HG03354 (cell line): ENCODE measurements around the gene SMPX.
"Not testable (repeated sequence)": the region's sequence is repeated elsewhere in the genome, so short reads cannot be mapped to it uniquely, and the experiment has no call there.

ENCODE experiments used
- ATAC-seq: cut with Tn5 transposase; IDR thresholded peaks from one replicate; pipeline ENCODE4 v1.9.1; 2021; ENCODE audit warnings: mild to moderate bottlenecking; ENCODE audit not compliant: unreplicated experiment, poor library complexity, severe bottlenecking

Gene SMPX

DNA sequence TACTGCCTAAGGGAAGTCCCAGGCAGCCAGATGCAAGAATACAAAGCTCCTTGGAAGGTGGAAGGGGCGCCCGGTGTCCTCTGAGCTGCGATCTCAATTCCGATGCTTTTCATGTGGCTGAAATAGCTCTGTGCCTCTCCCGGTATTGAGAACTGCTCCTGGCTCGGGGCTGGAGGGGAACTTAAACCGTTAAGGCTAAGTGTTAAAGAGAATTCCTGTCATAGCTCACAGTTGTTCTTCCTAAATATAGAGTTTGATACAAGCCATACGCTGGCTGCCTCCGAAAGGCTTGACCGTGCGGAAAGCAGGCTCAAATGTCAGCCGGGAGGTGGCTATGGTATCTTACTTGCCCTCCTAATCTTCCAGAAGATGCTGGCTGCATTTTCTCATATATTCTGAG is at the start of gene SMPX:
Gene SMPX, minus strand, starts transcription at position 157 of the 400 bp plus-strand sequence. CDS start 3,826 bp downstream, outside the sequence.
- no peak for ATAC-seq

DNA sequence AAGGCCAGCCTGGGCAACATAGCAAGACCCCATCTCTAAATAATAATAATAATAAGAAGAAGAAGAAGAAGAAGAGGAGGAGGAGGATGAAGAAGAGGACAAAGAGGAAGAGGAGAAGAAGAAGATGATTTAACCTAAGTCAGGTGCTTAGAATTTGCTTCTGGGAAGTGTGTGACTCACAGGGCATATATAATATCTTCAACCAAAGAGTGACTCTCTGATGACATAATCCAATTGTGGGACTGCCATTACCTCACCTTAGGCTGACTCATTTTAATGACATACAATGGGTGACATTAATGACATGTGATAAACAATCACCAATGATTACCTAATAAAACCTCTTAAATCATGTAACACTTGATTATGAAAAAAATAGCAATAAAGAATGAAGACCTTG is 48.8 kb upstream of the SMPX start:
- ATAC-seq, result no peak

DNA sequence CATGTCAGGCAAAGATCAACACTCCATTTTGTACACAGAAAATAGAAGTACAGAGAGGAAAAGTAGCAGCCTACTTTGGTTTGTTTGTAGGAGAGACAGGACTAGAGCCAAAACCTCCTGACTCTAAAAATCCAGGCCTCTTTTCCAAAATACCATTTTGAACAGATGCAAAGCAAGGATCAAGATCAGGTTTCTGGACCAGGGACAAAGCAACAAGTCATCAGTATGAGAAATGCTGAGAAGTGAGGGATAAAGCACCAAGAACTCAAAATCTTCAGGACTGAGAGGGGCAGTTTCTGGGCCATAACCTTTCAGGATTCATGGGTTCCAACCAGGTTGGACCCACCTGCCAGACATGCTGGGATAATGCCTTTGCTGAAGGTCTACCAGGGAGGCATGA is 44.9 kb upstream of the SMPX start:
- ATAC-seq, result no peak

DNA sequence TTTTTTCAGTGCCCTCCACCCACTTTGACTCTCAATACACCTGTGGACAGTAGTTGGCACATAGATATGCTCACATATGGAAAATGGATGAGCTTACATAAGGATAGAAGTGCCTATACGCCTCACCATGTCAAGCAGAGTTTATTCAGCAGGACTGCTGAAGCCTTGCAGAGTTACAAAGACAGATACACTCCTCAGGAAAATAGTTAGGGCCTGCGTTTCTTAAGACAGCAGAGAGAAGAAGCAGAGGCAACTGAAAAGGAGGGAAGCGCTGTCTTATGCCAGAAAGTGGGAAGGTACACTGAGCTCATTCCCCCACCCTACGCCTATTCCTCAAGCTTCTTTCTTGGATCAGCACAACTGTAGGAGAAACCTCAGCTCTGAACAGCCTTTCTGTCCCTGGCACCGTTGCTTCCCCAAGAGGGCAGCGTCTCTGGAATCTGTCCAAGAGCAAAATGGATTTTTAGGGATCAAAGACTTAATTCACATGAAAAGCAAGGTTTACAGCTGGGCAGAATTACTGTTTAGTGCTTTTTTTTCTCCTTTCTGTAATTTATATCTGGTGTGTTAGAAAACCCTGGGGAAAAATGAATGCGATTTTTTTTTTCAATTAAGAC is 44.2 kb upstream of the SMPX start:
- no peak for ATAC-seq

DNA sequence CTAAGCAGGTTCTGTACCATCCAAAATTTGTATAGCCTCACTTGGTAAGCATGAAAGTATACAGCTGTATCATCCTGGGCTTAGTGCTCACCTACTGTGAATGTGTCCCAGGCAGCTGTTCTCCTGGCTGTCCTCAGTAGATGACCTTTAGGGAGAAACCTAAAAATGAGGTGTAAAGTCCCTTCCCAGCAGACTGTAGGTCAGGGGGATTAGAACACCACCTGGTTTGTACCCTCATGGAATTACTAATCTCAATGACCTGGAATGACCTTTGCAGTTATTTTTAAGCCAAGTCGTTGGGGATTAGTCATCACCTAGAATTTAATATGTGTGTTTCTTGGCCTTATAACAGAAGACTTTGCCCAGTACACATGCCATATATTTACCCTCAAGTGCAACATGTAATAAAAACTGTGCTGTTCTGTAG is 42.4 kb upstream of the SMPX start:
- peak; percentile 42 for ATAC-seq

DNA sequence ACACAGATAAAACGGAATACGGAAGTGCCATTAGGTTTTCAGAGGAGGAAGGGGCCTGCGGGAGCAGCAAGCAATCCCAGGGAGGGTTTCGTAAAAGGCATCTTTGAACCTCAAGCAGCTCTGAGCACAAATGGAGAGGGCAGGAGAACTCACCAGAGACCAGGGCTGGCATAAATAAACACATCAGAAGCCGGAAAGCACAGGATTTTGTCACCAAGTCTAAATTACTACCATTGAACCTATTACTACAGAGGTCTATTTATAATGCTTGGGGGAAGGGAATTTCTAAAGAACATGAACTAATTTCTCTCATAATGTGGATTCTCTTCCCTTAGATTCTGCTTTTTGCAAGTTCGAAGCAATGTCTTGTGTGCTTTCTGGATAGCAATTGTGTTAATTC is 41.9 kb upstream of the SMPX start:
- no peak for ATAC-seq

DNA sequence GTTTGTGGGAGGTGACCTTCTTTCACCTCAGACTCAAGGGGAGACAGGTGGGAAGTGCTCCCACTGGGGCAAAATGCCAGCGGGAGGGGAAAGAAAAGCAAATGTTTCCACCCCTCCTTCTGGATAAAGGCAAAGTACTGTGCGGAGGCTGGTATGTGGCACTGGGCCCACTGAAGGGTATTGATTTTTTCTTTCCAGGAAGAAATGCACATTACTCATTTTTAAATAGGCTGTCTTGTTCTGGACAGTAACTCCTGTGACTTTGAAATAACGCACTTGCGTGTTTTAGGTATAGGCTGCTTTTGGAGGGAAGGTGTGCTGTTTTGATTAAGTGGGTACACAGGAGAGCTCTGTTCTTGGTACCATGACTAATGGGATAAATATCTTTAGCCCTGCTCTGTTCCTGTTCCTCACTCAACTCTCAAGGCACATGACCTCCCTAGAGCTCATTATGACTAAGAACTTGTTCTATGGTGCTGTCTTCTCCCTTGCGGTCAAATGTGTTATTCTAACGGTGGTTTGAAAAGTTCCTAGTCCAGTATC is 40.8 kb upstream of the SMPX start:
- no peak for ATAC-seq

DNA sequence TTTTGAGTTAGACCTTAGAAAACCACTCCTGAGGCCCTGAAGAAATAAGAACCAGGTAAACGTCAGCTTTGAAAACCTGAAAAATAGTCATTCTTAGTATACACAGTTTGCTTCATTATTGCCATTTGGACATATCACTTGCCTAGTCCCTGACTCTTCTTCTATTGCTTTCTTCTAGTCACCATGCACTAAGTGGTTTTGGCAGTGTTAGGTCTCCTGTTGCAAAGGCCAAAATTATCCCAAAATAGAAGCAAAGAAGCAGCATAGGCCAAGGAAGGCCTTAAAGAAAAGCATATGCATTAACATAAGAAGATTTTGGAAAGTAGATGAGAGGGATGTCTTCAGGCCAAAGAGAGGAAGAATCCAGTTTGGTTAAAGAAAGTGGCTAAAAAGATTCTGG is 24.1 kb upstream of the SMPX start:
- ATAC-seq, result peak; percentile 10

DNA sequence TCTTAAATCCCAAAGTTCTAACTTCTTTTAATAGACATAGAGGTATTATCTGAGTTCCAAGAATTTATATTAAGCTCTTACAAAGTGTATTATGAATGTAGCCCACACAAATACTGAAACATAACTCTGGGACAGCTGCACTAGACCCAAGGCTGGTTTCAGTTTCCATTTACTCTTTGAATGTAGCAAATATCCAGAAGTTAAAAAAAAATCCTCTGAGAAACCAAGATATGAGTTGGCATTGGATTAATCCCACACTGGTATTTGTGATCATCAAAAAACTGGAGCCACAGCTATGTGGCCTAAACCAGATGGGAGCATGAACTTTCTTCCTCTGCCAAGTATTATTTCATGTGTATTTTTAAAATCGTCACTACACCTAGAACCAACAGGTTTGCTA is 23.6 kb upstream of the SMPX start:
- peak; percentile 84 for ATAC-seq

DNA sequence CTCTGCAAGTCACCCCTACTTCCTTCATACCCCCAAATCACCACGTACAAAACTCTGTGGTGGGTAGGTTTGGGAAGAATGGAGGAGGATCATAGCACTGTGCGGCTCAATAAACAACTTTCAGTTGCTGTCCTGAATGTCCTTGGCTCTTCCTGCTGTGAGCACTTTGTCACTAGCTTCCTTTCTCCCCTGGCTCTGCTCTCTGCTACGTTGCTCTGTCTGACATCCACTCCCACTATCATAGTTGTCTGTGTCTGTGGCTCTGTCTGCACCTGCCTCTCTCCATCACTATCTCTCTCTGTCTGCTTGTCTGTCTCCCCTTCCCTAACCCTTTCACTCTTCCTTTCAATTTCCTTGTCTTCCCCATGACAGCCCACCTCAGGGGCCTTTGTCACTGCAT is 21.2 kb upstream of the SMPX start:
- no peak for ATAC-seq

DNA sequence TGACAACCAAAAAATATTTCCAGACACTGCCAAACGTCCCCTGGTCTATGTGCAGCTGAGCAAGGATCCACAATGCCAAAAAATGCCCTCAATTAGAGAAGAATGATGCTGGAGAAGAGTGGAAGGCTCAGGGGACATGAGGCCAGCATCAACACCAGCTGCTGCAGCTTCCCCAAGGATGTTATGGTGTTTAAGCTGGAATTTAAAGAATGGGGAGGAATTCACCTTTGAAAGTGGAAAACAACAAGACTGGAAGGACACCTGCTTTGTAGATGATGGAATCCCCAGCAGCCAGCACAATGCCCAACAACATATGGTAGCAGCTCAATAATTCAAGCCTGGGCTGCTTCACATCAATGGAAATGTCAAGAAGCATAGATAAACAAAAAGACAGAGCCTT is 20.3 kb upstream of the SMPX start:
- no peak for ATAC-seq

DNA sequence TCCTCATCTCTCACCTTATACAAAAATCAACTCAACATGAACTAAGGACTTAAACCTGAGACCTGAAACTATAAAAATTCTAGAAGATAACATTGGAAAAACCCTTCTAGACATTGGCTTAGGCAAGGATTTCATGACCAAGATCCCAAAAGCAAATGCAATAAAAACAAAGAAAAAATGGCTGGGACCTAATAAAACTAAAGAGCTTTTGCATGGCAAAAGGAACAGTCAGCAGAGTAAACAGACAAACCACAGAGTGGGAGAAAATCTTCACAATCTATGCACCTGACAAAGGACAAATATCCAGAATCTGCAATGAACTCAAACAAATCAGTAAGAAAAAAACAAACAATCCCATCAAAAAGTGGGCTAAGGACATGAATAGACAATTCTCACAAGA is 17.2 kb upstream of the SMPX start:
- ATAC-seq, result not testable (repeated sequence)

DNA sequence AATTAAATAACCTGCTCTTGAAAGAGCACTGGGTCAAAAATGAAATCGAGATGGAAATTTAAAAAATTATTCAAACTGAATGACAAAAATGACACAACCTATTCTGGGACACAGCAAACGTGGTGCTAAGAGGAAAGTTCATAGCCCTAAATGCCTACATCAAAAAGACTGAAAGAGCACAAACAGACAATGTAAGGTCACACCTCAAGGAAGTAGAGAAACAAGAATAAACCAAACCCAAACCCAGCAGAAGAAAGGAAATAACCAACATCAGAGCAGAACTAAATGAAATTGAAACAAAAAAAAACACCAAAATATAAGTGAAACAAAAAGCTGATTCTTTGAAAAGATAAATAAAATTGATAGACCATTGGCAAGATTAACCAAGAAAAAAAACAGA is 15.1 kb upstream of the SMPX start:
- not testable (repeated sequence) for ATAC-seq

DNA sequence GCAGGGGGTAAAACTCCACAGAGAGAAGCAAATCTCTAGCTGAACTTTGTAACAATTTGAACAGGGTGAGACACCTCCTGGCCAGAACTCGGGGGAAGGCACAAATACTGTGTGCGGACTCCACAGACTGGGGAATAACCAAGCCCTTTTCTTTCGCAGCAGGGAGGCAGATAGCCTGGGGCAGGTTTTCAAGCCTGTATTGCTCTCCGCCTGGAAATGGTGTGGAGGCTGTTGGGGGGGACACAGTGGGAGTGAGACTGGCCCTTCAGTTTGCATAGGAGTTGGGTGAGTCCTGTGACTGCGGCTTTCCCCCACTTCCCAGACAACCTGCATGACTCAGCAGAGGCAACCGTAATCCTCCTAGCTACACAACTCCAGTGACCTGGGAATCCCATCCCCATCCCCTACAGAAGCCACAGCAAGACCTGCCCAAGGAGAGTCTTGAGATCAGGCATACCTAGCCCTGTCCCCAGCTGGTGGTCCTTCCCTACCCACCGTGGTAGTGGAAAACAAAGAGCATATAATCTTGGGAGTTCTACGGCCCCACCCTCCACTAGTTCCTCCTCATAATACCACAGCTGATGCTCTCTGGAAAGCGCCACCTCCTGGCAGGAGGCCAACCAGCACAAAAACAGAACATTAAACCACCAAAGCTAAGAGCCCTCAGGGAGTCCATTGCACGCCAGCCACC is 12.9 kb upstream of the SMPX start:
- no peak for ATAC-seq

DNA sequence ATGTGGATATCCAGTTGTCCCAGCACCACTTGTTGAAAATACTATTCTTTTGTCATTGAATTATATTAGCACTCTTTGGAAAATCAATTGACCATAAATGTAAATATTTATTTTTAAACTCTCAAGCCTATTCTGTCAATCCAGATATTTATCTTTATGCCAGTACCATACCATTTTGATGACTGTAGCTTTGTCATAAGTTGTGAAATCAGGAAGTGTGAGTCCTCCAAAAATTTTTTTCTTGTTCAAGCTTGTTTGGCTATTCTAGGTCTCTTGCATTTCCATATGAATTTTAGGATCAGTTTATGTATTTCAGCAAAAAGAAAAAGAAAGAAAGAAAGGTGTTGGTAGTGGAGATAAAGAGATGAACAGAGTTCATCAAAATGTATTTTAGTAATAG is 8.2 kb upstream of the SMPX start:
- ATAC-seq, result no peak

DNA sequence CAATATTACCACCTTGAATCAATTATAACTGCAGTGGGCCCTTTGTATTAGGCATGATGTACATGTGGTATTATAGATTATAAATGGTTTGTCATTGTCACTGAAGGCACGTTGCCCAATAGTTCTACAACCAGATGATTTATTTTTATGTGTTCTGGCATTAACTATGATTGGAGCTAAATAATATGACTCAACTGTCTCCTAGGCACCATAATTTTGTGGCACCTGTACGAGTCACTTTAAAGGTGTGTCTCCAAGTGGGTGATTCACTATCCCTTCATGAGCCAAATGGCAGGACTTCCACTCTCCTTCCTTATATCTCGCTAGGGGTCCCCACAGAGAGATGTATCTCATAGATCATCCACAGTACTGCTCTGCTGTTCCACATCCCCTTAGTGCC is 6.1 kb upstream of the SMPX start:
- no peak for ATAC-seq

DNA sequence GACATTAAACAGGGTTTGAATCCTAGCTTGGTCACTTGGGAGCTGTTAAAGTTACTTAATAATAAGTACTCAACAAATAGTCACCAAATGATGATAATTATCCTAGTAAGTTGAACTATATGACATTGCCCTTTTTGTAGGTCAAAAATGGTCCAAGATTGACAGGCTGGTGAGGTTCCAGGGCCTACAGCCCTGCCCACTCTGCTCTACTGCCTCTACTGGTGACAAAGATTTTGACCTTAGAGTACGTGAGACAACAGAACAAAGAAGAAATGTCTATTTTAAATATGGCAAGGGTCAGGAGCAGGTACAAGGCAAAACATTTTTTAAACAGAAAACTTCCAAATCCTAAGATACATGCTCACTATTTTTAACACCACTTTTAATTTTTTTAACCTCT is 572 bp upstream of the SMPX start:
- ATAC-seq, result no peak

DNA sequence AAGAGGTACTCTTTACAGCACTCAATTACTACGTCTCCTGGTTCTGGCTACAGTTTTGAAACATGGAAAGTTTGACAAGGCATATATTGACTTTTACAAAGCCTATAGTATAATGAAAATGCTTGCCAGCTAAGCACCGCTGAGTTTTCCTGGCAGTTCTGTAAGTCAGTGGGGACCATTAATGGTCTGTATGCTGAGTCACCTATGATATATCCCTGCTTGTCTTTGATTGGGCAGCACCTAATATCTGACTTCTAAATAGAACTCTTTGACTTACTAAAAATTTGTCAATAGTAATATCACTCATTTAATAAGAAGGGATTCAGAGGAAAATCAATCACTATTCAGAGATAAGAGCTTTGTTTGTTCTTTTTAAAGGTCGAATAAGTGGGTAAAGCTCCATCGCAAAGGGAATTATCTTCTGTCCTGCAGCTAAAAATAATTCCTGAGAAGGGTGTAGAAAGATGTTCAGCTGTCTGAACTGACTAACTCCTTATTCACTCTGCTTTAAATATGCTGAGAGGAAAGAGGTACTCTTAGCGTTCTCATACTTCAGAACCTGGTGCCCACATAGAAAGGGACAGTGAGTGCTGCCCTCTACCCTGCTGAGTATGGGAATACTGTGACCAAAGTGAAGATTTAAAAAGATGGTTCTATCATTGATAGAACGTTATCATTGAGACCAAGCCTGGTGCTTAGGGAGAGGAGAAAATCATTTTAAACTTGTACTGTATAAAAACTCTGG is 959 bp downstream of the SMPX start:
- ATAC-seq, result no peak

DNA sequence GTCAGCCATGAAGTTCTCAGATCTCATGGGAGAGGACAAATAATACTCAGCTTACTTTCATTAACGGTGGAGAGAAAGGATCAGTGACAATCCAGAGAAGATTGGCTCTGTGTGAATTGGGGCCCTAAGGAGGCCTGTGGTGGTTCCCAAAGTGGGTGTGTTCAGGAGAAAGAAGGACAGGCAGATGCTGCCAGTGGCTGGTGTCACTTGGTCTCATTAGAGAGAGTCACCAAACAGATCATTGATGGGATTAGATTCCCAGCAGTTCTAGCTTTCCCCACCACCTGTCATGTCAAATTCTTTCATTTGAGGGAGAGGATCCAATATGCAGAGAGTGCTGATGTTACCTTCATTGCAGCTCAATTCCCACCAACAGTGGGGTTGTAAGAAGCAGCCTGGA is 8.0 kb downstream of the SMPX start:
- no peak for ATAC-seq

DNA sequence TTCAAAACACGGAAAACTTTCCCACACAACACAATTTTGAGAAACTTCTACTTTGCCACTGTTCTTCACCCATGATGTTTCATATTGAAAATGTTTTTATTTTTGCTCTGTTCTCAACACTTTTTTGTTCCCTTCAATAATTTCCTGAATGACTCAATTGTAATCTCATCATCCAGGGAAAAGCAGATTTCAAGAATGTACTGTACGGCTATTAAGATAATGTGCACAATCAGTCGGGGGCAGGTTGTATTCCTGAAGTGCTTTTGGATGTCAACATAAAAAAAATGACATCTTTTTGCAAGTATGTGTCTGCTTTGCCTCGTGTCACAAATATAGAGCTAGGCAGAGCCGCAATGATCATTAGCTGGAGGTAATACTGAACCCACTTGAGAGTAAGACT is 9.7 kb downstream of the SMPX start:
- no peak for ATAC-seq

DNA sequence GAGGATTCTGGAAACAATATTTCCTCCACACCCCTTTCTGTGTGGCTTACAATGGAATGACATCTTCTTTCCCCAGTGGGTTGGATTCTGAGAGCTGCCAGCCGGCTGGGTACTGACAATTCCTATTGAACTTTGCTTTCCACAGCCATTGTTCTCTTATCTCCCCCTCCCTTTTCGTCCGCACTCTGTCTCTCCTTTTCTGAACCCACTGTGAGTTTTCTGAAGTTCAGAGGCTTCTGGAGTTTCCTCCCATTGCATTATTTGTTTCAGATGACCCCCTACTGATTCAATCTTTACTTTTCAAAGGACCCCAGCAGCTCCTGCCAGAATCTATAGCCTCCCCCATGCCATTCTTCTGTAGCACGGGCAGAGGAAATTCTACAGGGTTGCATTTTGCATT is 10.4 kb downstream of the SMPX start:
- ATAC-seq, result no peak
